Heart left ventricle (tissue), 16 donors: ENCODE data around the gene SRCIN1. TPM values are rescaled to one million over a fixed set of nuclear protein-coding genes. Genes with fewer than 3 reads are reported as not detected.

Experiments
- ATAC-seq, 4 donors: fragments of 200-7000 bp; cut with Tn5 transposase; one replicate each; pipeline ENCODE4 v1.9.1; 2020 to 2022; ENCODE audit warnings: moderate library complexity in 4 of 4, mild to moderate bottlenecking in 3 of 4, moderate number of reproducible peaks in 1 of 4
- DNase-seq, 5 donors: peaks; one replicate each; pipeline ENCODE4 v3.0.0-alpha.2; 2020
- H3K27ac ChIP-seq, 12 donors: fragments of 200-600 bp; sonication (generic) in 4 of 12; one replicate each; pipeline versions ENCODE4 v1.5.0 to v1.8.0; 2016 to 2022; ENCODE audit warnings: mild to moderate bottlenecking in 2 of 12
- H3K27me3 ChIP-seq, 9 donors: fragments of 200-600 bp; sonication (generic) in 2 of 9; one replicate each; pipeline versions ENCODE4 v1.5.1 to v1.8.0; 2016 to 2022; ENCODE audit warnings: mild to moderate bottlenecking in 3 of 9
- H3K36me3 ChIP-seq, 9 donors: fragments of 200-600 bp; sonication (generic) in 2 of 9; one replicate each; pipeline versions ENCODE4 v1.5.0 to v1.8.0; 2018 to 2022; ENCODE audit warnings: mild to moderate bottlenecking in 2 of 9
- H3K4me1 ChIP-seq, 12 donors: fragments of 200-600 bp; sonication (generic) in 4 of 12; one replicate each; pipeline versions ENCODE4 v1.5.0 to v1.8.0; 2016 to 2022; ENCODE audit warnings: mild to moderate bottlenecking in 3 of 12
- H3K4me3 ChIP-seq, 12 donors: fragments of 200-600 bp; sonication (generic) in 4 of 12; one replicate each; pipeline versions ENCODE4 v1.5.0 to v1.8.0; 2017 to 2022; ENCODE audit warnings: mild to moderate bottlenecking in 9 of 12, moderate library complexity in 4 of 12
- H3K9me3 ChIP-seq, 12 donors: fragments of 200-600 bp; sonication (generic) in 4 of 12; one replicate each; pipeline versions ENCODE4 v1.5.0 to v1.8.0; 2016 to 2022; ENCODE audit warnings: mild to moderate bottlenecking in 1 of 12
- CTCF ChIP-seq, 12 donors: fragments of 200-600 bp; sonication (generic) in 4 of 12; IDR thresholded peaks; one replicate each; pipeline versions ENCODE4 v1.5.0 to v1.8.0; 2018 to 2022; ENCODE audit warnings: antibody characterized with exemption in 12 of 12, mild to moderate bottlenecking in 5 of 12
- POLR2A ChIP-seq, 2 donors: fragments of 450-650 bp; IDR thresholded peaks; one replicate each; pipeline ENCODE4 v1.6.1; 2017; ENCODE audit warnings: antibody characterized with exemption in 2 of 2, mild to moderate bottlenecking in 2 of 2, moderate library complexity in 2 of 2
- WGBS, 4 donors: extraction: QIAGEN DNeasy Blood & Tissue Kit in 2 of 4; methylation state at CpG; one replicate each; pipeline versions ENCODE4 v1.1.5 to v1.1.7; 2013 to 2018; 5-methylcytosine and 5-hydroxymethylcytosine counted together
- intact Hi-C, 10 donors: fragments of 100-400 bp; cut with DNase I; formaldehyde crosslinking; loops; one replicate each; pipeline versions ENCODE4 v1.11.1 to v1.14.2; 2022
- polyA plus RNA-seq, 2 donors: library from polyadenylated mRNA; stranded (reverse); fragments of 200-250 nt; gene quantifications; one replicate each; pipeline ENCODE4 v1.2.3, GENCODE V29; 2013
- total RNA-seq, 9 donors: library from RNA; depleted of rRNA in 2 of 9; stranded (reverse); fragments of >200 nt in 2 of 9; fragmentation: NEBNext Ultra II Directional in 3 of 9; extraction: Animal tissue kit (Norgen Biotek cat#: 25700) in 3 of 9; gene quantifications; one replicate each; pipeline versions ENCODE4 v1.1.0 to v1.2.4, GENCODE V29; 2016 to 2023
- donor health status: ischemic (EF 13 %, LVEDD 7.1; RV severe dilation, severe dysfunction).
- donor health status: healthy with polysubstance abuse.
- donor health status: DM: no; HTN: yes; CAD: no.
- donor health status: DM: no; HTN: no; CAD: no.
- donor health status: ischemic (EF 25% LVEDD 6.9; RV normal size, moderate dysfunction).
- donor health status: ischemic (EF 25% LVEDD 5.7; RV mildly dilated, moderate dysfunction).
- donor health status: healthy.
- donor health status: DM: yes; HTN: yes; CAD: no.
- donor health status: ischemic (EF 35%, LVEDD 5.7; RV mildly dilated, moderate dysfunction).
- donor health status: nonischemic (EF 11% LVEDD 7.7; RV severe dilation, severe dysfunction).
- donor health status: DM: yes; HTN: yes; CAD: no.
- donor health status: PGD.
- donor health status: ischemic (EF 29% LVEDD 5.4; RV normal size, mild dysfunction).
- donor health status: nonischemic (EF 23%, LVEDD 6.1; RV moderate dilation, normal function).

The SRCIN1 gene
- total and polyA plus RNA-seq, 11 donors, result 0.19 to 1.7 (median 0.95) TPM

DNA sequence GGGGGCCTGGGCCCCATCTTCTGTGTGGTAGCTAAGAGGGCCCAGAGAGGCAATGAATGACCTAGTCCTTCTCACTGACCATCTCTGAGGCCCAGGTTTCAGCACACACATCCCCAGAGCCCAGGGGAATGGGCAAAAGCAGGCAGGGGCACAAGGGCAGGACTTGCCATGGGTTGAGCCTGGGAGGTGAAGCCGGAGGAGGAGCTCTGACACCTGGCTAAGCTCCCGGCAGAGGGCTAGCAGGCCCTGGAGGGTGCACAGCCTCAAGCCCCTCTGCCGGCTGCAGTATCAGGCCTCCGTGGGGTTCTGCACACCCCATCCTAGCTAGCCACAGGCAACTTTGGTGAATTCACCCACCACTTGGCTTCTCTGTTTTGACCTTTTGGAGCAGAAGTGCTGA lies 5.3 kb downstream of the SRCIN1 start:
- Histone ChIP-seq H3K27me3 (peaks cover 0 to 93% (median 34%) of the 10 kb centered on the region in 9 donors), H3K4me1 (peaks cover 0 to 22% (median 2%) of the 10 kb centered on the region in 12 donors), H3K27ac (no peak overlapping the region), H3K4me3 (no peak overlapping the region), H3K9me3 (no peaks in the 10 kb centered on the region), H3K36me3 (no peaks in the 10 kb centered on the region)
- no peak for TF ChIP-seq CTCF (IDR thresholded peaks at IDR 0.05)
- TF ChIP-seq POLR2A (IDR thresholded peaks at IDR 0.05), result no peak
- ATAC-seq, result no peak
- DNase-seq, result no peak
- WGBS, 4 donors, result 81 to 92% (median 85%) methylated on average over 4 of the region's 4 CpGs
- intact Hi-C loops, result no loop called here

GRCh38 chr17:38599398-38599856 lies 6.3 kb downstream of the SRCIN1 start:
- TF ChIP-seq CTCF (IDR thresholded peaks at IDR 0.05) (no peak), POLR2A (IDR thresholded peaks at IDR 0.05) (no peak)
- intact Hi-C loops, result loop anchor here in 1 of 10 donors (10.0 kb wide), 1 partner anchor 55 kb away; no protein-coding TSS in a partner anchor
- WGBS, 4 donors, result 59 to 67% (median 67%) methylated on average over 8 to 9 of the region's 9 CpGs
- ATAC-seq, result no peak
- Histone ChIP-seq H3K4me3 (no peak overlapping the region), H3K36me3 (no peaks in the 10 kb centered on the region), H3K27me3 (peaks cover 4 to 93% (median 36%) of the 10 kb centered on the region in 9 donors), H3K4me1 (peaks cover 0 to 12% (median 2%) of the 10 kb centered on the region in 12 donors), H3K27ac (no peak overlapping the region), H3K9me3 (no peaks in the 10 kb centered on the region)
- no peak for DNase-seq

- Histone ChIP-seq H3K9me3 (no peaks in the 10 kb centered on the region), H3K27me3 (peaks cover 6 to 93% (median 32%) of the 10 kb centered on the region in 9 donors), H3K27ac (no peak overlapping the region), H3K4me3 (no peak overlapping the region), H3K36me3 (no peaks in the 10 kb centered on the region), H3K4me1 (peaks cover 0 to 10% (median 2%) of the 10 kb centered on the region in 12 donors)
- 47 to 56% (median 55%) methylated on average over 3 of the region's 3 CpGs for WGBS, 4 donors
- ATAC-seq (no peak), DNase-seq (no peak)
- TF ChIP-seq POLR2A (IDR thresholded peaks at IDR 0.05) (no peak), CTCF (IDR thresholded peaks at IDR 0.05) (no peak)
- intact Hi-C loops, result loop anchor here in 1 of 10 donors (10.0 kb wide), 1 partner anchor 54 kb away; no protein-coding TSS in a partner anchor
Measured at GRCh38 chr17:38598995-38599394, 6.8 kb downstream of the SRCIN1 start.

DNA sequence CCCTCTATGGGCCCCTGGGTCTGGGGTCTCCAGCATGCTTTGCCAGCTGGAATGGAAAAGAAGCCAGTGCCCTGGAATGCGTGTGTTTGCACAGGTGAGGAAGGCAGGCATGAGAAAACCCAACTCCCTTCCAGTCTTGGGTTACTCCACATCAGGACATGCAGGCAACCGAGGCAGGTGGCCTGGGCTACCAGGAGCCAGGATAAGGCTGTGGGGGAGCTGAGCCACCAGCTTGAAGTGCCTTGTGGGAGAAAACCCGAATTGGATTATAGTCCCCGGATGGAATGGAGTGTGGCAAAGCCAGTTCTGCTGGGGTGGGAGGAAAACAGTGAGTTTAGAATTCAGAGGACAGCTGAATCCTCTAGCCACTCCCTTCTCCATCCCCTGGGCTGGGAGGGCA lies 7.2 kb downstream of the SRCIN1 start:
- Histone ChIP-seq H3K27ac (no peak overlapping the region), H3K9me3 (no peaks in the 10 kb centered on the region), H3K27me3 (peaks cover 7 to 93% (median 30%) of the 10 kb centered on the region in 9 donors), H3K36me3 (no peaks in the 10 kb centered on the region), H3K4me1 (peaks cover 0 to 10% (median 2%) of the 10 kb centered on the region in 12 donors), H3K4me3 (no peak overlapping the region)
- no peak for DNase-seq
- 16 to 27% (median 20%) methylated on average over 4 of the region's 4 CpGs for WGBS, 4 donors
- intact Hi-C loops, result loop anchor here in 1 of 10 donors (10.0 kb wide), 1 partner anchor 54 kb away; no protein-coding TSS in a partner anchor
- peak in 1 of 4 donors; percentile 27 for ATAC-seq
- no peak for TF ChIP-seq CTCF (IDR thresholded peaks at IDR 0.05)
- TF ChIP-seq POLR2A (IDR thresholded peaks at IDR 0.05), result no peak
